IPS DF 19.7 (cell line): ENCODE data around the gene VWF.
"Not testable (repeated sequence)": the region's sequence is repeated elsewhere in the genome, so short reads cannot be mapped to it uniquely, and the experiment has no call there.

Experiments used
- DNase-seq: peaks from one replicate; pipeline ENCODE4 v3.0.0-alpha.2; 2013; ENCODE audit warnings: low read depth, low spot score

VWF gene

GRCh38 chr12:6145564-6145963, 21.1 kb upstream of the VWF start:
- no peak for DNase-seq

- no peak for DNase-seq
Observed at GRCh38 chr12:6143303-6143675, 18.8 kb upstream of the VWF start.

- not testable (repeated sequence) for DNase-seq
Observed at GRCh38 chr12:6142368-6143302, 18.2 kb upstream of the VWF start.

DNA sequence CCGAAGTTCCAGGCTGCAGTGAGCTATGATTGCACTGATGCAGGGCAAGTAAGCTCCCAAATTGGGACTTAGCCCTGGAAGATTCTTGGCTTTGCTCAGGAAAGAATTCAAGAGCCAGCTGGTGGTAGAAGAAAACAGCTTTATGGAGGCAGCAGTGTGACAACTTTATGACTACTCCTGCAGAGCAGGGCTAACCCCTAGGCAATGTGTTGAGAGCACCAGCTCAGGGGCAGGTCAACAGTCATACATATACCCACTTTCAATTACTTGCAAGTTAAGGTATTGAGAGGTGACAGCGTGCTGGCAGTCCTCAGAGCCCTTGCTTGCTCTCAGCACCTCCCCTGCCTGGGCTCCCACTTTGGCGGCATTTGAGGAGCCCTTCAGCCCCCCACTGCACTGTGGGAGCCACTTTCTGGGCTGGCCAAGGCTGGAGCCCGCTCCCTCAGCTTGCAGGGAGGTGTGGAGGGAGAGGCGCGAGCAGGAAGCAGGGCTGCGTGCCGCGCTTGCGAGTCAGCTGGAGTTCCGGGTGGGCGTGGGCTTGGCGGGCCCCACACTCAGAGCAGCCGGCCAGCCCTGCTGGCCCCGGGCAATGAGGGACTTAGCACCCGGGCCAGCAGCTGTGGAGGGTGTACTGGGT, 17.4 kb upstream of the VWF start:
- not testable (repeated sequence) for DNase-seq

- no peak for DNase-seq
Observed at GRCh38 chr12:6140651-6141447, 16.4 kb upstream of the VWF start.

GRCh38 chr12:6135071-6135470, 10.6 kb upstream of the VWF start:
- no peak for DNase-seq

GRCh38 chr12:6133642-6134041, 9.2 kb upstream of the VWF start:
- DNase-seq: no peak

GRCh38 chr12:6132496-6132895, 8.0 kb upstream of the VWF start:
- no peak for DNase-seq

DNA sequence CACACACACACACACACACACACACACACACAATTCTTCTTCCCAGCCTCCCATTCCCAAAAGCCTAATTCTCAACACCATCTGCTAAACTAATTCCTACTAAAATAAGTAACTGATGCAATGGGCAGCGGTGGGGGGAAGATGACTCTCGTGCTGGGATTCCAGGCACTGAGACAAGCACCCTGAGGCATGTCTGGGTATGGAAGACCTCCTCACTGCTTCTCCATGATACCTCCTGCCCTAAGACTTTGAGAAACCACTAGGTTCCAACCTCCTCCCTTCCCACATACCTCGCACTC, 789 bp upstream of the VWF start:
- no peak for DNase-seq

- no peak for DNase-seq
Observed at GRCh38 chr12:6123258-6123657, 1.2 kb downstream of the VWF start.

DNA sequence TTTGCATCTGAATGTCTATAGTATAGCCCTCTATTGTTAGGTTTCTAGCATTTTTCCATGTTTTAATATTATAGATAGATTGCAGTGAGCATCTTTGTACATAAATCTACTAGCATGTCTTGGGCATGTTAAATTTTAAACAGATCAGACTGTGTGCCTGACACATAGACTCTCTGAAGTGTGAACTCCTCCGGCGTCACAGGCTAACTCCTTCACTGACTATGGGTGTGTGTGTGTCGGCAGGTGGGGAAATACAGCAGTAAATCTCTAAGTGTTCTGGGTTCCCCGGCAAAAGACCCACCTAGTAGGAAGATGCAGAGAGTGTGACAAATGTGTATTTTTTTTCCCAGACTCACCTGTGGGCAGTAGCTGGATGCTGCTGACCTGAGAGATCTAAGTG, 2.3 kb downstream of the VWF start:
- DNase-seq: no peak

- DNase-seq: no peak
Observed at GRCh38 chr12:6120796-6121473, 3.5 kb downstream of the VWF start.

- no peak for DNase-seq
Observed at GRCh38 chr12:6118891-6119568, 5.4 kb downstream of the VWF start.

- DNase-seq: no peak
Observed at GRCh38 chr12:6116471-6117021, 7.9 kb downstream of the VWF start.

DNA sequence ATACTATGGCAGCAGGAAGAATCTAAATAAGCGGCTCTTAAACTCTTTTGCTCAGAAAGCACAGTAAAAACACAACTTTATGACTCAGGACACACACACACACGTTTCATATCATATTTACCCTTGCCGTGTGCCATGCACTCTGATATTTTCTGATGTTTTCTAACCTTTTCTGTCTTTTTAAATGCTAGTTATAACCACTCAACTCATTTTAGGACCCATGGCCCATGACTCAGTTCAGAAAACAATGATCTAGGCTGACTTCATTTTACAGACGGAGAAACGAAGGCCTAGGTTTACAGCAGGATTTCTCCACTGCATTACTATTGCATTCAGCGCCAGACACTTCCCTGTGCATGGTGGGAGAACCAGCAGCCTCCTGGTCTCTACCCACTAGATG, 9.1 kb downstream of the VWF start:
- DNase-seq: no peak

- DNase-seq: no peak
Observed at GRCh38 chr12:6114476-6114870, 10.0 kb downstream of the VWF start.

DNA sequence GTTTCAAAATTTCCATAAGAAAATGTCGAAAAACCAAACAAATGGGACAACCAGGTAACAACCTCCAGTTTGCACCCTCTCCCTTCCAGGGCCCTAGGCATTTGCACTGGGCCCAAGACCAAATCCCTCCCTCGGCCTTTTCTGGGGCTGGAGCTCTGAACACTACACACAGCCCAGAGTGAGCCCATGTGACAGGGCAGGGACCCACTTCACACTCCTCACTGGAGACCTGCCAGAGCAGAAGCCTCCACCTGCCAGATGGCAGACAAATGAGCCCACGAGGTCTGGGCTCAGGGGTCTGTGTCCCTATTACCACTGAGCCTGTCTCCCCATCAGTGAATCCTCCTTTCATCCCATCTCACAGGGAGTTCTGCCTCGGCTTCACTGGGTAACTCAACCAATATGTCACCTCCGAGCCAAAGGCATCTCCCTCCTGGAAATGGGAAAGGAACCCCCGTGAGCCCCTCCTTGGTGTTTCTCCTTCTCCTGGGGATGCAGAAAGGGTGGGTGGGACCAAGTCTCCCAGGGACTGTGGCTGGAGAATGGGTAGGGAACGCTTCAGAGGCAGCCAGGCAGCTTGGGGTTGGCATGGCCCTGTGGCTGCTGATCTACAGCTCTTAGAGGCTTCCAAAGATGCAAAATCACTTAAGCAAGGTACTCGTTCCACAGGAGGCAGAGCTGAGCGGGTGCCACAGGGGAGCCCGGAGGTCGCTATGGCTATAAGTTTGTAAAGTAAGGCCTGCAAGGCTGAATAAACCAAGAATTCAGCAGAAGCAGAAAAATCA, 10.6 kb downstream of the VWF start:
- DNase-seq: no peak

DNA sequence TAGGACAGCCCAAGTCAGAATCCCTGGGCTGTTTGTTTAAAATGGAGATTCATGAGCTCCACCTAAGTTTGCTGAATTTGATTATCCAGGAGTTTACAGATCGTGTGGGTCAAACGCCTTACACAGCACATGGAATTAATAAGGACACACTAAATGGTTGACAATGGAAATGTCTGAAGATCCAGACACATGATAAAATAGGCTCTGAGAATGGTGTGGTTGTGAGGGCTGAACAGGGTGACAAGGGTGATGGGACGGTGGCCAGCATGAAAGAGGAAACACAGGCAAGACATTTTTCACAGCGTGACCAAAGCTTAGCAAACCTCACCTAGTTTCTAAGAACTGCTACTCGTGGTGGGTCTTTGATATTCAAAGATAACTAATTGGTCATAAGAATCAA, 12.5 kb downstream of the VWF start:
- DNase-seq: no peak

GRCh38 chr12:6110006-6110405, 14.5 kb downstream of the VWF start:
- no peak for DNase-seq

GRCh38 chr12:6106218-6106617, 18.3 kb downstream of the VWF start:
- no peak for DNase-seq
